ENCODE results near the gene KRT222.

KRT222 gene

GRCh38 chr17:40686192-40686591, 21.2 kb upstream of the KRT222 start:
- TF ChIP-seq CTCF (IDR thresholded peaks at IDR 0.05; ENCODE audit: borderline replicate concordance, extremely low read depth, low read length, poor library complexity, severe bottlenecking) (no peak), EZH2 (IDR thresholded peaks at IDR 0.05; ENCODE audit: borderline replicate concordance, low read depth, low read length, severe bottlenecking) (no peak)
- Histone ChIP-seq H3K4me2 (ENCODE audit: insufficient read depth, low read length) (no peak overlapping the region), H3K27ac (ENCODE audit: low read length) (no peak overlapping the region), H3K4me3 (ENCODE audit: low read depth in 1 of 2, low read length in 2 of 2) (no peak overlapping the region), H3K4me1 (ENCODE audit: insufficient read depth, low read length) (no peaks in the 10 kb centered on the region), H3K36me3 (ENCODE audit: insufficient read depth, low read length) (no peaks in the 10 kb centered on the region), H3K9me3 (ENCODE audit: insufficient read depth, low read length, severe bottlenecking) (no peaks in the 10 kb centered on the region), H3K9ac (ENCODE audit: low read depth, low read length) (no peak overlapping the region), H2AFZ (ENCODE audit: low read depth, low read length) (no peak overlapping the region), H3K79me2 (ENCODE audit: insufficient read depth, low read length) (no peaks in the 10 kb centered on the region), H3K27me3 (ENCODE audit: insufficient read depth, low read length, poor library complexity) (peaks cover 20% of the 10 kb centered on the region), H4K20me1 (ENCODE audit: insufficient read depth, low read length) (no peaks in the 10 kb centered on the region)
- DNase-seq (no peak), ATAC-seq (ENCODE audit: insufficient read depth, low read depth) (no peak)

DNA sequence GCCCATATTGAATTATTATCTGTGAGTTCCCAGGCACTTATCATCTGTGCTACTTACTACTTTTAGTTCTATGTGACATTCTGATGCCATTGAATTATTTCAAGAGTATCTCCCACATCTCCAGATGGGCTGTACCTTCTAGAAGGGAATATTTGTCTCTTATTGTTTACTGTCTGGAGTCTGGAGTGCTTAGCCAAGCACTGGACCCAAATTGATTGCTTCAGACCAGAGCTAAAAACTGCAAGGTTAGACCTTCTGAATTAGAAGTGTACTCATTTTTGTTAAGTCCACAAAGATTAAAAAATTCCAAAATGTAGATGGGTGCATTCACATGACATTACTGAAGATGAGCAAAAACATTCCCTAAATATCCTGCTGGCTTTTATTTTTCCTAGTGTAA, 16.0 kb upstream of the KRT222 start:
- no peak for ATAC-seq (ENCODE audit: insufficient read depth, low read depth)
- Histone ChIP-seq H3K27me3 (ENCODE audit: insufficient read depth, low read length, poor library complexity) (peaks cover 36% of the 10 kb centered on the region), H3K36me3 (ENCODE audit: insufficient read depth, low read length) (no peaks in the 10 kb centered on the region), H3K9ac (ENCODE audit: low read depth, low read length) (no peak overlapping the region), H3K9me3 (ENCODE audit: insufficient read depth, low read length, severe bottlenecking) (no peaks in the 10 kb centered on the region), H3K4me2 (ENCODE audit: insufficient read depth, low read length) (no peak overlapping the region), H3K4me3 (ENCODE audit: low read depth in 1 of 2, low read length in 2 of 2) (no peak overlapping the region), H2AFZ (ENCODE audit: low read depth, low read length) (no peak overlapping the region), H3K79me2 (ENCODE audit: insufficient read depth, low read length) (no peaks in the 10 kb centered on the region), H3K4me1 (ENCODE audit: insufficient read depth, low read length) (no peaks in the 10 kb centered on the region), H4K20me1 (ENCODE audit: insufficient read depth, low read length) (no peaks in the 10 kb centered on the region), H3K27ac (ENCODE audit: low read length) (no peak overlapping the region)
- DNase-seq: no peak
- no peak for TF ChIP-seq CTCF (IDR thresholded peaks at IDR 0.05; ENCODE audit: borderline replicate concordance, extremely low read depth, low read length, poor library complexity, severe bottlenecking)
- TF ChIP-seq EZH2 (IDR thresholded peaks at IDR 0.05; ENCODE audit: borderline replicate concordance, low read depth, low read length, severe bottlenecking): no peak

GRCh38 chr17:40679523-40679907, 14.5 kb upstream of the KRT222 start:
- Histone ChIP-seq H4K20me1 (ENCODE audit: insufficient read depth, low read length) (no peaks in the 10 kb centered on the region), H3K27me3 (ENCODE audit: insufficient read depth, low read length, poor library complexity) (peaks cover 30% of the 10 kb centered on the region), H3K79me2 (ENCODE audit: insufficient read depth, low read length) (no peaks in the 10 kb centered on the region), H3K36me3 (ENCODE audit: insufficient read depth, low read length) (no peaks in the 10 kb centered on the region), H3K4me2 (ENCODE audit: insufficient read depth, low read length) (no peak overlapping the region), H3K9me3 (ENCODE audit: insufficient read depth, low read length, severe bottlenecking) (no peaks in the 10 kb centered on the region), H3K27ac (ENCODE audit: low read length) (no peak overlapping the region), H3K4me3 (ENCODE audit: low read depth in 1 of 2, low read length in 2 of 2) (no peak overlapping the region), H2AFZ (ENCODE audit: low read depth, low read length) (no peak overlapping the region), H3K9ac (ENCODE audit: low read depth, low read length) (no peak overlapping the region), H3K4me1 (ENCODE audit: insufficient read depth, low read length) (no peaks in the 10 kb centered on the region)
- ATAC-seq (ENCODE audit: insufficient read depth, low read depth) (no peak), DNase-seq (no peak)
- TF ChIP-seq CTCF (IDR thresholded peaks at IDR 0.05; ENCODE audit: borderline replicate concordance, extremely low read depth, low read length, poor library complexity, severe bottlenecking) (no peak), EZH2 (IDR thresholded peaks at IDR 0.05; ENCODE audit: borderline replicate concordance, low read depth, low read length, severe bottlenecking) (no peak)

All from DND-41 (cell line).